OCI-LY7 (cell line): Measurements from ENCODE around the gene NAV2. TPM values are rescaled to one million over a fixed set of nuclear protein-coding genes. Genes with fewer than 3 reads are reported as not detected.

Source experiments
- BruUV-seq: library from RNA; stranded (reverse); fragments of 400-500 nt; replicated peaks from 2 replicates; lab custom pipeline; 2021; lab: Mats Ljungman, UMichigan
- CTCF ChIA-PET: fragments of 300-600 bp; sonication (Branson Sonifier 250); formaldehyde crosslinking; loops from one replicate; lab custom pipeline; 2022; ENCODE audit warnings: antibody characterized with exemption; ENCODE audit not compliant: unreplicated experiment; lab: Charles Lee
- POLR2A ChIA-PET: fragments of 300-600 bp; sonication (Branson Sonifier 250); formaldehyde crosslinking; loops from one replicate; lab custom pipeline; 2022; ENCODE audit warnings: antibody characterized with exemption; lab: Charles Lee
- DNase-seq: peaks from one replicate; pipeline ENCODE4 v3.0.0-alpha.2; 2015; ENCODE audit warnings: low spot score
- H2AFZ ChIP-seq: fragments of 200-600 bp; sonication (generic), shearing (Covaris generic); 2 replicates; pipeline ENCODE4 v1.6.1; 2014; ENCODE audit warnings: mild to moderate bottlenecking, antibody characterized with exemption, low read length, moderate library complexity
- H3K27ac ChIP-seq: fragments of 200-600 bp; sonication (generic); 2 replicates; pipeline ENCODE4 v1.5.1; 2014; ENCODE audit warnings: mixed run types, low read depth, mild to moderate bottlenecking, moderate library complexity, low read length, inconsistent platforms; ENCODE audit not compliant: poor library complexity, severe bottlenecking
- H3K36me3 ChIP-seq: fragments of 200-600 bp; sonication (generic); 2 replicates; pipeline ENCODE4 v1.6.1; 2014; ENCODE audit warnings: mild to moderate bottlenecking, antibody characterized with exemption, low read length, moderate library complexity, mixed read lengths; ENCODE audit not compliant: insufficient read depth
- H3K4me1 ChIP-seq: fragments of 200-600 bp; sonication (generic); 2 replicates; pipeline ENCODE4 v1.5.1; 2014; ENCODE audit warnings: mild to moderate bottlenecking, low read length; ENCODE audit not compliant: insufficient read depth, poor library complexity, severe bottlenecking
- H3K4me2 ChIP-seq: fragments of 200-600 bp; sonication (generic); 2 replicates; pipeline ENCODE4 v1.6.1; 2014; ENCODE audit warnings: mild to moderate bottlenecking, low read length
- H3K4me3 ChIP-seq: fragments of 200-600 bp; sonication (generic); 2 replicates; pipeline ENCODE4 v1.5.1; 2014; ENCODE audit warnings: mild to moderate bottlenecking, low read depth, low read length; ENCODE audit not compliant: poor library complexity, severe bottlenecking
- H3K79me2 ChIP-seq: fragments of 200-600 bp; sonication (generic); 2 replicates; pipeline ENCODE4 v1.6.1; 2016; ENCODE audit warnings: low read depth, mild to moderate bottlenecking, low read length, moderate library complexity, mixed read lengths; ENCODE audit not compliant: insufficient read depth
- H3K9me2 ChIP-seq: fragments of 200-600 bp; sonication (generic); 2 replicates; pipeline ENCODE4 v1.6.1; 2016; ENCODE audit warnings: mild to moderate bottlenecking, low read length, mixed read lengths; ENCODE audit not compliant: insufficient read depth
- H3K9me3 ChIP-seq: fragments of 200-600 bp; sonication (generic); 2 replicates; pipeline ENCODE4 v1.6.1; 2014; ENCODE audit warnings: mild to moderate bottlenecking, mixed run types, low read length, mixed read lengths
- H4K20me1 ChIP-seq: fragments of 200-600 bp; sonication (generic); 2 replicates; pipeline ENCODE4 v1.6.1; 2014; ENCODE audit warnings: mild to moderate bottlenecking, antibody characterized with exemption, low read length, moderate library complexity, mixed read lengths; ENCODE audit not compliant: insufficient read depth
- EZH2phosphoT487 ChIP-seq: fragments of 200-600 bp; sonication (generic); IDR thresholded peaks from 2 replicates; pipeline ENCODE4 v1.6.1; 2018; ENCODE audit warnings: low read depth, borderline replicate concordance, mild to moderate bottlenecking, mixed run types, antibody characterized with exemption, low read length, moderate library complexity, mixed read lengths
- intact Hi-C: fragments of 100-400 bp; cut with micrococcal nuclease; formaldehyde crosslinking; loops from one replicate; pipeline ENCODE4 v1.10.0; 2022; ENCODE audit not compliant: unreplicated experiment
- total RNA-seq, 2 experiments: library from RNA; depleted of rRNA in 1 of 2; stranded (reverse); fragments of >200 nt in 1 of 2; shearing (Covaris generic) in 1 of 2; gene quantifications; 2 replicates each; pipeline ENCODE4 v1.2.3, GENCODE V29; 2014 to 2022
- TF ChIP-seq, protein P1 (sequence below): fragments of 200-600 bp; sonication (generic); conservative IDR thresholded peaks from 2 replicates; pipeline ENCODE4 v1.5.1; 2014; ENCODE audit warnings: mild to moderate bottlenecking, antibody characterized with exemption, low read length, moderate library complexity, mixed read lengths

Gene NAV2
- total RNA-seq, 2 experiments from 2014 or later: 0.06 to 0.68 TPM

- no peak overlapping the region for H2AFZ ChIP-seq
- H4K20me1 ChIP-seq: no peaks in the 10 kb centered on the region
- BruUV-seq: no TSS peak
- H3K27ac ChIP-seq: no peak overlapping the region
- H3K4me1 ChIP-seq: no peaks in the 10 kb centered on the region
- H3K36me3 ChIP-seq: no peaks in the 10 kb centered on the region
- no peak for DNase-seq
- H3K4me3 ChIP-seq: no peak overlapping the region
- intact Hi-C loops: no loop called here
- TF ChIP-seq, protein P1, sequence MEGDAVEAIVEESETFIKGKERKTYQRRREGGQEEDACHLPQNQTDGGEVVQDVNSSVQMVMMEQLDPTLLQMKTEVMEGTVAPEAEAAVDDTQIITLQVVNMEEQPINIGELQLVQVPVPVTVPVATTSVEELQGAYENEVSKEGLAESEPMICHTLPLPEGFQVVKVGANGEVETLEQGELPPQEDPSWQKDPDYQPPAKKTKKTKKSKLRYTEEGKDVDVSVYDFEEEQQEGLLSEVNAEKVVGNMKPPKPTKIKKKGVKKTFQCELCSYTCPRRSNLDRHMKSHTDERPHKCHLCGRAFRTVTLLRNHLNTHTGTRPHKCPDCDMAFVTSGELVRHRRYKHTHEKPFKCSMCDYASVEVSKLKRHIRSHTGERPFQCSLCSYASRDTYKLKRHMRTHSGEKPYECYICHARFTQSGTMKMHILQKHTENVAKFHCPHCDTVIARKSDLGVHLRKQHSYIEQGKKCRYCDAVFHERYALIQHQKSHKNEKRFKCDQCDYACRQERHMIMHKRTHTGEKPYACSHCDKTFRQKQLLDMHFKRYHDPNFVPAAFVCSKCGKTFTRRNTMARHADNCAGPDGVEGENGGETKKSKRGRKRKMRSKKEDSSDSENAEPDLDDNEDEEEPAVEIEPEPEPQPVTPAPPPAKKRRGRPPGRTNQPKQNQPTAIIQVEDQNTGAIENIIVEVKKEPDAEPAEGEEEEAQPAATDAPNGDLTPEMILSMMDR: no peak
- no peak for TF ChIP-seq EZH2phosphoT487
- H3K79me2 ChIP-seq: no peaks in the 10 kb centered on the region
- no peak overlapping the region for H3K4me2 ChIP-seq
- ChIA-PET CTCF (no interaction called here), POLR2A (interaction anchor here (0.7 to 1.2 kb wide), 2 partner anchors 11 to 372 kb away, joined by 3 read pairs; no protein-coding TSS in a partner anchor)
- H3K9me2 ChIP-seq: no peaks in the 10 kb centered on the region
- H3K9me3 ChIP-seq: no peaks in the 10 kb centered on the region
Observed at GRCh38 chr11:20056109-20056949, 343.7 kb downstream of the NAV2 start.

- no TSS peak for BruUV-seq
- no peaks in the 10 kb centered on the region for H3K79me2 ChIP-seq
- H3K27ac ChIP-seq: no peak overlapping the region
- H3K9me2 ChIP-seq: no peaks in the 10 kb centered on the region
- no peaks in the 10 kb centered on the region for H3K9me3 ChIP-seq
- ChIA-PET CTCF (no interaction called here), POLR2A (interaction anchor here (0.6 to 1.2 kb wide), 3 partner anchors 12 to 1605 kb away, joined by 3 read pairs; no protein-coding TSS in a partner anchor)
- H3K36me3 ChIP-seq: no peaks in the 10 kb centered on the region
- no peaks in the 10 kb centered on the region for H3K4me1 ChIP-seq
- no peak overlapping the region for H2AFZ ChIP-seq
- intact Hi-C loops: no loop called here
- no peak for DNase-seq
- no peak overlapping the region for H3K4me2 ChIP-seq
- H4K20me1 ChIP-seq: no peaks in the 10 kb centered on the region
- H3K4me3 ChIP-seq: no peak overlapping the region
- TF ChIP-seq, protein P1: no peak
- no peak for TF ChIP-seq EZH2phosphoT487
Observed at GRCh38 chr11:20056950-20057943, 344.6 kb downstream of the NAV2 start.
